ENCODE results near the gene CPT2. TPM values are rescaled to one million over a fixed set of nuclear protein-coding genes. Genes with fewer than 3 reads are reported as not detected.

CPT2 gene
- total and polyA plus RNA-seq, 2 of the 4 experiments (the other 2 are of a cell fraction), result 15.8 to 16.0 TPM

- POLR2A ChIA-PET (ENCODE audit: unreplicated experiment), result no interaction called here
- Histone ChIP-seq H3K18ac (ENCODE audit: low read depth, low read length) (peak overlapping the region; percentile 68), H3K9ac (ENCODE audit: low read depth, low read length) (no peak overlapping the region), H3K36me3 (ENCODE audit: control insufficient read depth, insufficient read depth, low read length) (no peaks in the 10 kb centered on the region), H2AK5ac (ENCODE audit: low read depth, low read length) (no peak overlapping the region), H3K14ac (replicated peaks; ENCODE audit: low read depth, low read length) (0 out of 2 replicates have a peak overlapping the region, but pooled peaks have one; percentile 51), H3K4me1 (ENCODE audit: control insufficient read depth, insufficient read depth, low read length) (peaks cover 38% of the 10 kb centered on the region), H4K91ac (ENCODE audit: insufficient read depth, low read depth, low read length) (peak overlapping the region; percentile 67), H3K4me2 (ENCODE audit: low read depth, low read length) (no peak overlapping the region), H3K27me3 (ENCODE audit: control insufficient read depth, insufficient read depth, low read length) (no peaks in the 10 kb centered on the region), H3K56ac (ENCODE audit: extremely low read depth, insufficient read depth, low read length) (no peak overlapping the region; the same call in 1 of the 2 replicates), H3K9me1 (ENCODE audit: insufficient read depth, low read length) (peaks cover 26% of the 10 kb centered on the region), H2BK15ac (ENCODE audit: low read depth, low read length) (peak overlapping the region; percentile 45; the same call in 1 of the 3 replicates), H2BK120ac (ENCODE audit: low read depth, low read length) (peak overlapping the region; percentile 88), H3K23ac (ENCODE audit: low read depth, low read length) (no peak overlapping the region), H2AK9ac (replicated peaks; ENCODE audit: low read depth, low read length, poor library complexity) (no peak overlapping the region), H2AFZ (replicated peaks; ENCODE audit: low read length, poor library complexity) (no peak overlapping the region), H3K4ac (ENCODE audit: low read depth, low read length) (peak overlapping the region; percentile 85), H3K9me3 (ENCODE audit: control insufficient read depth, insufficient read depth, low read length) (no peaks in the 10 kb centered on the region), H4K20me1 (ENCODE audit: insufficient read depth, low read length) (no peaks in the 10 kb centered on the region), H4K8ac (ENCODE audit: low read depth in 2 of 2, low read length in 2 of 2) (peak overlapping the region in 1 of 2 experiments; percentile 65; a peak in 3 of 4 replicates), H3K79me1 (ENCODE audit: low read depth in 1 of 2, low read length in 2 of 2) (peaks cover 0 to 3% of the 10 kb centered on the region in 2 experiments; a peak in 2 of 4 replicates), H4K5ac (ENCODE audit: low read depth, low read length) (peak overlapping the region; percentile 0; the same call in 1 of the 2 replicates), H3K27ac (ENCODE audit: insufficient read depth, low read length) (no peak overlapping the region), H2BK20ac (ENCODE audit: low read depth, low read length) (peak overlapping the region; percentile 66), H3K4me3 (ENCODE audit: insufficient read depth, low read depth, low read length) (no peak overlapping the region), H2BK5ac (ENCODE audit: low read depth, low read length, poor library complexity, severe bottlenecking) (no peak overlapping the region)
- CTCF ChIA-PET, result interaction anchor here (0.6 to 1.5 kb wide), 4 partner anchors 11 to 486 kb away, joined by 3 to 6 read pairs (median 4); no protein-coding TSS in a partner anchor
- dilution Hi-C loops (cut with HindIII; ENCODE audit: low sequenced_read_pairs, unreplicated experiment) (no loop called here), intact Hi-C loops (cut with micrococcal nuclease) (loop anchor here (5.0 to 10.0 kb wide), 3 partner anchors 170 to 345 kb away; partner anchors contain the start of genes ECHDC2, SCP2 and ZYG11A), in situ Hi-C loops (cut with MboI; ENCODE audit: low sequenced_read_pairs) (loop anchor here (10.0 kb wide), 2 partner anchors 283 to 483 kb away; no protein-coding TSS in a partner anchor)
- BruUV-seq (replicated peaks), result no TSS peak
- no peak for ATAC-seq (ENCODE audit: low read depth)
- no peak for DNase-seq
- TF ChIP-seq RFX5 (IDR thresholded peaks at IDR 0.05; ENCODE audit: low read depth, low read length) (no peak), CEBPB (IDR thresholded peaks at IDR 0.05; ENCODE audit: low read depth, low read length) (no peak), MXI1 (IDR thresholded peaks at IDR 0.05; ENCODE audit: borderline replicate concordance, low read depth, low read length) (no peak), MAFK (IDR thresholded peaks at IDR 0.05; ENCODE audit: low read depth, low read length) (no peak), NFE2L2 (IDR thresholded peaks at IDR 0.05; ENCODE audit: low read depth, low read length) (no peak), RAD21 (IDR thresholded peaks at IDR 0.05; ENCODE audit: low read length) (no peak)
- WGBS, 2 experiments (ENCODE audit: extremely low coverage in 2 of 2, insufficient read length in 1 of 2), result no CpG with 5 or more reads among the region's 1 CpG
Measured at GRCh38 chr1:53187401-53187800, 9.2 kb upstream of the CPT2 start.
